ENCODE data around the gene STAM.

DNA sequence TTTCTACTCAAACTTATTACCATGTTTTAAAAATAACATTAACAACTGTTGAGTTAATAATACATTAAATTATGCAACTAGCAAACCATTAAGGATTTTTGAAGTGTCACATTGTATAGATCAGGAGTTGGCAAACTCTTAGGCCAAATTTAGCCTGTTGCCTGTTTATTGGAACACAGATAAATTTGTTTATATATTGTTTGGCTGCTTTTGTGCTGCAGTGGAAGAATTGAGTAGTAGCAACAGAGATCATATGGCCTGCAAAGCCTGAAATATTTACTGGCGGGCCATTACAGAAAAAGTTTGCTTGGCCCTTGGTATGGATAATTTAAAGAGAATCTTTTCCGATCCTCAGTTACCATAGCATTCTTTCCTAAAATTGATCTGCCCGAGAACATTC is 57.4 kb downstream of the STAM start:
- TF ChIP-seq CTCF (IDR thresholded peaks at IDR 0.05) (no peak), FOXM1 (IDR thresholded peaks at IDR 0.05; ENCODE audit: low read depth) (no peak), TAF1 (IDR thresholded peaks at IDR 0.05; ENCODE audit: borderline replicate concordance, low read depth, low read length) (no peak), EP300 (IDR thresholded peaks at IDR 0.05; ENCODE audit: borderline replicate concordance in 1 of 2, low read depth in 1 of 2, low read length in 1 of 2) (no peak), SIN3A (IDR thresholded peaks at IDR 0.05; ENCODE audit: borderline replicate concordance, low read depth, low read length) (no peak), SMC3 (IDR thresholded peaks at IDR 0.05; ENCODE audit: low read depth, low read length) (no peak), MXI1 (IDR thresholded peaks at IDR 0.05; ENCODE audit: low read depth, low read length) (no peak)

Data from SK-N-SH (cell line).